Heart left ventricle (tissue), 16 donors: ENCODE results near the gene CDH23. TPM values are rescaled to one million over a fixed set of nuclear protein-coding genes. Genes with fewer than 3 reads are reported as not detected.

ENCODE experiments used
- ATAC-seq, 4 donors: fragments of 200-7000 bp; cut with Tn5 transposase; one replicate each; pipeline ENCODE4 v1.9.1; 2020 to 2022; ENCODE audit warnings: moderate library complexity in 4 of 4, mild to moderate bottlenecking in 3 of 4, moderate number of reproducible peaks in 1 of 4
- DNase-seq, 5 donors: peaks; one replicate each; pipeline ENCODE4 v3.0.0-alpha.2; 2020
- H3K27ac ChIP-seq, 12 donors: fragments of 200-600 bp; sonication (generic) in 4 of 12; one replicate each; pipeline versions ENCODE4 v1.5.0 to v1.8.0; 2016 to 2022; ENCODE audit warnings: mild to moderate bottlenecking in 2 of 12
- H3K27me3 ChIP-seq, 9 donors: fragments of 200-600 bp; sonication (generic) in 2 of 9; one replicate each; pipeline versions ENCODE4 v1.5.1 to v1.8.0; 2016 to 2022; ENCODE audit warnings: mild to moderate bottlenecking in 3 of 9
- H3K36me3 ChIP-seq, 9 donors: fragments of 200-600 bp; sonication (generic) in 2 of 9; one replicate each; pipeline versions ENCODE4 v1.5.0 to v1.8.0; 2018 to 2022; ENCODE audit warnings: mild to moderate bottlenecking in 2 of 9
- H3K4me1 ChIP-seq, 12 donors: fragments of 200-600 bp; sonication (generic) in 4 of 12; one replicate each; pipeline versions ENCODE4 v1.5.0 to v1.8.0; 2016 to 2022; ENCODE audit warnings: mild to moderate bottlenecking in 3 of 12
- H3K4me3 ChIP-seq, 12 donors: fragments of 200-600 bp; sonication (generic) in 4 of 12; one replicate each; pipeline versions ENCODE4 v1.5.0 to v1.8.0; 2017 to 2022; ENCODE audit warnings: mild to moderate bottlenecking in 9 of 12, moderate library complexity in 4 of 12
- H3K9me3 ChIP-seq, 12 donors: fragments of 200-600 bp; sonication (generic) in 4 of 12; one replicate each; pipeline versions ENCODE4 v1.5.0 to v1.8.0; 2016 to 2022; ENCODE audit warnings: mild to moderate bottlenecking in 1 of 12
- POLR2A ChIP-seq, 2 donors: fragments of 450-650 bp; IDR thresholded peaks; one replicate each; pipeline ENCODE4 v1.6.1; 2017; ENCODE audit warnings: antibody characterized with exemption in 2 of 2, mild to moderate bottlenecking in 2 of 2, moderate library complexity in 2 of 2
- WGBS, 4 donors: extraction: QIAGEN DNeasy Blood & Tissue Kit in 2 of 4; methylation state at CpG; one replicate each; pipeline versions ENCODE4 v1.1.5 to v1.1.7; 2013 to 2018; 5-methylcytosine and 5-hydroxymethylcytosine counted together
- intact Hi-C, 10 donors: fragments of 100-400 bp; cut with DNase I; formaldehyde crosslinking; loops; one replicate each; pipeline versions ENCODE4 v1.11.1 to v1.14.2; 2022
- polyA plus RNA-seq, 2 donors: library from polyadenylated mRNA; stranded (reverse); fragments of 200-250 nt; gene quantifications; one replicate each; pipeline ENCODE4 v1.2.3, GENCODE V29; 2013
- total RNA-seq, 9 donors: library from RNA; depleted of rRNA in 2 of 9; stranded (reverse); fragments of >200 nt in 2 of 9; fragmentation: NEBNext Ultra II Directional in 3 of 9; extraction: Animal tissue kit (Norgen Biotek cat#: 25700) in 3 of 9; gene quantifications; one replicate each; pipeline versions ENCODE4 v1.1.0 to v1.2.4, GENCODE V29; 2016 to 2023
- TF ChIP-seq, protein P1 (sequence below), 12 donors: fragments of 200-600 bp; sonication (generic) in 4 of 12; IDR thresholded peaks; one replicate each; pipeline versions ENCODE4 v1.5.0 to v1.8.0; 2018 to 2022; ENCODE audit warnings: antibody characterized with exemption in 12 of 12, mild to moderate bottlenecking in 5 of 12
- donor health status: ischemic (EF 13 %, LVEDD 7.1; RV severe dilation, severe dysfunction).
- donor health status: healthy with polysubstance abuse.
- donor health status: DM: no; HTN: yes; CAD: no.
- donor health status: DM: no; HTN: no; CAD: no.
- donor health status: ischemic (EF 25% LVEDD 6.9; RV normal size, moderate dysfunction).
- donor health status: ischemic (EF 25% LVEDD 5.7; RV mildly dilated, moderate dysfunction).
- donor health status: healthy.
- donor health status: DM: yes; HTN: yes; CAD: no.
- donor health status: ischemic (EF 35%, LVEDD 5.7; RV mildly dilated, moderate dysfunction).
- donor health status: nonischemic (EF 11% LVEDD 7.7; RV severe dilation, severe dysfunction).
- donor health status: DM: yes; HTN: yes; CAD: no.
- donor health status: PGD.
- donor health status: ischemic (EF 29% LVEDD 5.4; RV normal size, mild dysfunction).
- donor health status: nonischemic (EF 23%, LVEDD 6.1; RV moderate dilation, normal function).

The CDH23 gene
- total and polyA plus RNA-seq, 11 donors = 1.2 to 8.6 (median 3.9) TPM

DNA sequence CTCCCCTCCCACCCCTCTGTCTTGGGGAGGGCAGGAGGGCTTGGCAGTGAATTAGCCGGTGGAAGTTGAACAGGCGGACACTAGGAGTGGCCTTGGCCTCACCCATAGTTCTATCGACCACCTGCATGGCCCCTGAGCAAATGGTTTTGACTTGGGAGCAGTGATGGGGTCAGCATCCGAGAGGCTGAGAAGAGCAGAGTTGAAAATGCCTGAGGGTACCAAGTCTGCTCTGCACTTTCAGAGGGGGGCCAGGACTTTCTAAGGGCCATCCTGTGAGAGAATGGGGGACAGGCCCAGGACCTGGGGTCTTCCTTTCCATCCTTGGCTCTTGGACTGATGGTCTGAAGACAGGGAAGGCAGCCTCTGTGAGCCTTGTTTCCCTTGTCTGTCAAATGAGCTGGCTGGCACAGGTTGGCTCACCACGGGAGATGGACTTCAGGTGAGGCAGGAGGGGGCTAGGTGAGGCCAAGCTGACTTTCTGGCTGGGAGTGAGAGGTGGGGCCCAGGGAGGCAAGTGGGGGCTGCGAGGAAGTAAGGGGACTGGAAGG is 29.4 kb downstream of the CDH23 start:
- no peak for ATAC-seq
- WGBS, 4 donors = 59 to 84% (median 75%) methylated on average over 6 of the region's 6 CpGs
- Histone ChIP-seq H3K9me3 (no peaks in the 10 kb centered on the region), H3K4me1 (peaks cover 0 to 6% (median 0%) of the 10 kb centered on the region in 12 donors), H3K36me3 (no peaks in the 10 kb centered on the region), H3K27me3 (no peaks in the 10 kb centered on the region), H3K27ac (no peak overlapping the region), H3K4me3 (no peak overlapping the region)
- intact Hi-C loops = no loop called here
- TF ChIP-seq, protein P1, sequence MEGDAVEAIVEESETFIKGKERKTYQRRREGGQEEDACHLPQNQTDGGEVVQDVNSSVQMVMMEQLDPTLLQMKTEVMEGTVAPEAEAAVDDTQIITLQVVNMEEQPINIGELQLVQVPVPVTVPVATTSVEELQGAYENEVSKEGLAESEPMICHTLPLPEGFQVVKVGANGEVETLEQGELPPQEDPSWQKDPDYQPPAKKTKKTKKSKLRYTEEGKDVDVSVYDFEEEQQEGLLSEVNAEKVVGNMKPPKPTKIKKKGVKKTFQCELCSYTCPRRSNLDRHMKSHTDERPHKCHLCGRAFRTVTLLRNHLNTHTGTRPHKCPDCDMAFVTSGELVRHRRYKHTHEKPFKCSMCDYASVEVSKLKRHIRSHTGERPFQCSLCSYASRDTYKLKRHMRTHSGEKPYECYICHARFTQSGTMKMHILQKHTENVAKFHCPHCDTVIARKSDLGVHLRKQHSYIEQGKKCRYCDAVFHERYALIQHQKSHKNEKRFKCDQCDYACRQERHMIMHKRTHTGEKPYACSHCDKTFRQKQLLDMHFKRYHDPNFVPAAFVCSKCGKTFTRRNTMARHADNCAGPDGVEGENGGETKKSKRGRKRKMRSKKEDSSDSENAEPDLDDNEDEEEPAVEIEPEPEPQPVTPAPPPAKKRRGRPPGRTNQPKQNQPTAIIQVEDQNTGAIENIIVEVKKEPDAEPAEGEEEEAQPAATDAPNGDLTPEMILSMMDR (IDR thresholded peaks at IDR 0.05) = no peak
- TF ChIP-seq POLR2A (IDR thresholded peaks at IDR 0.05) = no peak
- peak in 1 of 5 donors; percentile 11 for DNase-seq

DNA sequence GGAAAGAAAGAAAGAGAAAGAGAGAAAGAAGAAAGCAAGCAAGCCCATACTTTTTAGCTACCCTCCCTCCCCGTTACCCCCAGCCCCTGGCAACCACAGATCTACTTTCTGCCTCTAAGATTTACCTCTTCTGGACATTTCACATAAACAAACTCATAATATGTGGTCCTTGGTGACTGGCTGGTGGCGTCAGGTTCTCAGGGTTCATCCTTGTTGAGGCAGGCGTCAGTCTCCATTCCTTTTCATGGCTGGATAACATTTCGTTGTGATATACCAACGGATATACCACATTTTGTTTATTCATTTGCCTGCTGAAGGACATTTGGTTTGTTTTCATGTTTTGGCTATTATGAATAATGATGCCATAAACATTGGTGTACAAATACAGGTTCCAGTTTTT is 30.5 kb downstream of the CDH23 start:
- Histone ChIP-seq H3K9me3 (no peaks in the 10 kb centered on the region), H3K4me1 (peaks cover 0 to 8% (median 0%) of the 10 kb centered on the region in 12 donors), H3K4me3 (no peak overlapping the region), H3K27me3 (no peaks in the 10 kb centered on the region), H3K36me3 (no peaks in the 10 kb centered on the region), H3K27ac (no peak overlapping the region)
- WGBS, 4 donors = 86 to 90% (median 87%) methylated on average over 5 of the region's 5 CpGs
- ATAC-seq = no peak
- intact Hi-C loops = no loop called here
- no peak for TF ChIP-seq POLR2A (IDR thresholded peaks at IDR 0.05)
- TF ChIP-seq, protein P1 (IDR thresholded peaks at IDR 0.05) = no peak
- DNase-seq = no peak

DNA sequence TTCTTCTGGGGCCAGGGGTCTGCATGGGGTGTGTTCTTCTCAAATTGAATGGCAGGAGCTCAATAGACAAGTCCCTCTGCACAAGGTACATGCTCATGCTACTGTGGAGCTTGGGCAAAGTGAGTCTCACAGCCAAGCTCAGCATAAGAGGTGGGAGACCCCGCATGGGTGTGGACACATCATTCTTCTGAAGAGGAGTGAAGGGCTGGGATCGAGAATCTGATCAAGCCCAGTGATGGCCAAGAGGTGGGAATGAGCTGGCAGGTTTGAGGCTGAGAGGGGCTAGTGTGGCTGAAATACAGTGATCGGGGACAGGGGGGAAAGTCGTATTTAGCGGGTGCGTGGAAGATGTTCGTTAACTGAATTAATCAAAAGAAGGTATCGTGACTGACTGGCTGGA is 32.6 kb downstream of the CDH23 start:
- no peaks in the 10 kb centered on the region for H3K27me3 ChIP-seq
- TF ChIP-seq POLR2A (IDR thresholded peaks at IDR 0.05) = no peak
- TF ChIP-seq, protein P1 (IDR thresholded peaks at IDR 0.05) = no peak
- H3K4me3 ChIP-seq = no peak overlapping the region
- H3K36me3 ChIP-seq = no peaks in the 10 kb centered on the region
- intact Hi-C loops = no loop called here
- ATAC-seq (no peak), DNase-seq (peak in 1 of 5 donors; percentile 2)
- peaks cover 0 to 8% (median 0%) of the 10 kb centered on the region in 12 donors for H3K4me1 ChIP-seq
- WGBS, 4 donors = 88 to 90% (median 89%) methylated on average over 8 of the region's 8 CpGs
- no peak overlapping the region for H3K27ac ChIP-seq
- H3K9me3 ChIP-seq = no peaks in the 10 kb centered on the region

DNA sequence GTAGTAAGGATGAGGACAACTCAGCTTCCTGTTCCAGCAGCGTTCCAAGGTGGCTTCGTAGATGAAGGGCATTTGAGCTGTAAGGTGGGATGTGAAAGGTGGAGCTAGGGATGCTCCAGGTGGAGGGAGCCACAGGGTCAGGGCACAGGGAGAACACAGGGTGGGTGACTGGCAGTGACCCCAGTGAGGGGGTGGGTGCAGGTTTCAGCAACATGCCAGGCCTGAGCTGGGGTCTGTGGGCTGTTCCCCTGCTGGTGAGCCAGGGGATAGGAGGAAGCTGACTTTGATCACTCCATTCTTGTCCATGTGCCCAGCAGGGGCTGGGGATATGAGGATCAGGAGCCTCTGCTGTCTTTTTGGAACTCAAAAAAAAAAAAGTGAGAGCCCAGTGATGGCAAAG is 33.2 kb downstream of the CDH23 start:
- peak in 1 of 5 donors; percentile 7 for DNase-seq
- Histone ChIP-seq H3K4me1 (peaks cover 0 to 13% (median 2%) of the 10 kb centered on the region in 12 donors), H3K27me3 (no peaks in the 10 kb centered on the region), H3K4me3 (no peak overlapping the region), H3K36me3 (no peaks in the 10 kb centered on the region), H3K27ac (no peak overlapping the region), H3K9me3 (no peaks in the 10 kb centered on the region)
- WGBS, 4 donors = 68 to 94% (median 74%) methylated on average over 2 of the region's 2 CpGs
- intact Hi-C loops = no loop called here
- TF ChIP-seq, protein P1 (IDR thresholded peaks at IDR 0.05) = no peak
- TF ChIP-seq POLR2A (IDR thresholded peaks at IDR 0.05) = no peak
- no peak for ATAC-seq
